SK-N-SH treated with all-trans-retinoic acid at 6 μM for 48 hours (cell line): ENCODE data around the gene CDK5.

Source experiments
- ATAC-seq: fragments of 200-7000 bp; cut with Tn5 transposase; 3 replicates; pipeline ENCODE4 v1.9.1; 2020; ENCODE audit warnings: mild to moderate bottlenecking, moderate library complexity
- ARNTL ChIP-seq: fragments of 450-650 bp; formaldehyde crosslinking; IDR thresholded peaks from 2 replicates; pipeline ENCODE4 v1.5.0; 2020; ENCODE audit warnings: low read depth, mild to moderate bottlenecking, moderate library complexity, borderline replicate concordance
- CREB5 ChIP-seq: fragments of 250-450 bp; sonication (Bioruptor Pico); IDR thresholded peaks from 2 replicates; pipeline ENCODE4 v1.5.1; 2020; ENCODE audit warnings: low read depth, mild to moderate bottlenecking, moderate library complexity
- CSDC2 ChIP-seq: fragments of 250-450 bp; sonication (Bioruptor Pico); IDR thresholded peaks from 2 replicates; pipeline ENCODE4 v1.5.0; 2020; ENCODE audit warnings: mild to moderate bottlenecking, moderate library complexity
- CSRNP3 ChIP-seq: fragments of 250-450 bp; sonication (Bioruptor Pico); IDR thresholded peaks from 2 replicates; pipeline ENCODE4 v1.5.1; 2021; ENCODE audit warnings: mild to moderate bottlenecking, moderate library complexity
- GLIS3 ChIP-seq: fragments of 250-450 bp; sonication (Bioruptor Pico); IDR thresholded peaks from 2 replicates; pipeline ENCODE4 v1.5.0; 2020; ENCODE audit warnings: mild to moderate bottlenecking, moderate library complexity
- ISL1 ChIP-seq: fragments of 250-450 bp; sonication (Bioruptor Pico); IDR thresholded peaks from 2 replicates; pipeline ENCODE4 v2.1.2; 2022; ENCODE audit warnings: mild to moderate bottlenecking, moderate library complexity
- OSR1 ChIP-seq: fragments of 250-450 bp; sonication (Bioruptor Pico); IDR thresholded peaks from 2 replicates; pipeline ENCODE4 v1.8.0; 2022; ENCODE audit warnings: moderate library complexity, mild to moderate bottlenecking, inconsistent platforms
- POU6F1 ChIP-seq: fragments of 250-450 bp; sonication (Bioruptor Pico); IDR thresholded peaks from 2 replicates; pipeline ENCODE4 v1.8.0; 2021; ENCODE audit warnings: low read depth, mild to moderate bottlenecking, moderate library complexity, borderline replicate concordance
- RARB ChIP-seq: fragments of 250-450 bp; sonication (Bioruptor Pico); IDR thresholded peaks from 2 replicates; pipeline ENCODE4 v1.8.0; 2021; ENCODE audit warnings: mild to moderate bottlenecking, moderate library complexity
- SNAI2 ChIP-seq: fragments of 250-450 bp; sonication (Bioruptor Pico); IDR thresholded peaks from 2 replicates; pipeline ENCODE4 v1.5.0; 2020; ENCODE audit warnings: mild to moderate bottlenecking, moderate library complexity
- TCF4 ChIP-seq: fragments of 250-450 bp; sonication (Bioruptor Pico); IDR thresholded peaks from 2 replicates; pipeline ENCODE4 v1.8.0; 2021; ENCODE audit warnings: mild to moderate bottlenecking, moderate library complexity, borderline replicate concordance
- ZC3H10 ChIP-seq: fragments of 250-450 bp; sonication (Bioruptor Pico); IDR thresholded peaks from 2 replicates; pipeline ENCODE4 v1.5.1; 2021; ENCODE audit warnings: mild to moderate bottlenecking, moderate library complexity
- ZFP3 ChIP-seq: fragments of 250-450 bp; sonication (Bioruptor Pico); IDR thresholded peaks from 2 replicates; pipeline ENCODE4 v1.5.0; 2020; ENCODE audit warnings: mild to moderate bottlenecking, moderate library complexity
- ZFP30 ChIP-seq: fragments of 450-650 bp; formaldehyde crosslinking; IDR thresholded peaks from 2 replicates; pipeline ENCODE4 v1.5.0; 2022; ENCODE audit warnings: mild to moderate bottlenecking, moderate library complexity
- ZNF565 ChIP-seq: fragments of 450-650 bp; formaldehyde crosslinking; conservative IDR thresholded peaks from 2 replicates; pipeline ENCODE4 v1.5.0; 2020; ENCODE audit warnings: low read depth, mild to moderate bottlenecking, moderate library complexity
- ZNF8 ChIP-seq: fragments of 450-650 bp; formaldehyde crosslinking; IDR thresholded peaks from 2 replicates; pipeline ENCODE4 v1.5.0; 2020; ENCODE audit warnings: mild to moderate bottlenecking, moderate library complexity
- TF ChIP-seq, protein P1 (sequence below): fragments of 250-450 bp; sonication (Bioruptor Pico); IDR thresholded peaks from 2 replicates; pipeline ENCODE4 v1.8.0; 2020; ENCODE audit warnings: mild to moderate bottlenecking, moderate library complexity, borderline replicate concordance

Gene CDK5

GRCh38 chr7:151075662-151075971 is 17.9 kb upstream of the CDK5 start (continued):
- TF ChIP-seq, protein P1, sequence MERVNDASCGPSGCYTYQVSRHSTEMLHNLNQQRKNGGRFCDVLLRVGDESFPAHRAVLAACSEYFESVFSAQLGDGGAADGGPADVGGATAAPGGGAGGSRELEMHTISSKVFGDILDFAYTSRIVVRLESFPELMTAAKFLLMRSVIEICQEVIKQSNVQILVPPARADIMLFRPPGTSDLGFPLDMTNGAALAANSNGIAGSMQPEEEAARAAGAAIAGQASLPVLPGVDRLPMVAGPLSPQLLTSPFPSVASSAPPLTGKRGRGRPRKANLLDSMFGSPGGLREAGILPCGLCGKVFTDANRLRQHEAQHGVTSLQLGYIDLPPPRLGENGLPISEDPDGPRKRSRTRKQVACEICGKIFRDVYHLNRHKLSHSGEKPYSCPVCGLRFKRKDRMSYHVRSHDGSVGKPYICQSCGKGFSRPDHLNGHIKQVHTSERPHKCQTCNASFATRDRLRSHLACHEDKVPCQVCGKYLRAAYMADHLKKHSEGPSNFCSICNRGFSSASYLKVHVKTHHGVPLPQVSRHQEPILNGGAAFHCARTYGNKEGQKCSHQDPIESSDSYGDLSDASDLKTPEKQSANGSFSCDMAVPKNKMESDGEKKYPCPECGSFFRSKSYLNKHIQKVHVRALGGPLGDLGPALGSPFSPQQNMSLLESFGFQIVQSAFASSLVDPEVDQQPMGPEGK (CRISPR knock-in tag): no peak
- TF ChIP-seq ZFP30 (CRISPR knock-in tag): no peak
- TF ChIP-seq ZFP3 (CRISPR knock-in tag): no peak
- TF ChIP-seq OSR1 (CRISPR knock-in tag): no peak
- TF ChIP-seq CSRNP3 (CRISPR knock-in tag): no peak
- no peak for TF ChIP-seq POU6F1 (CRISPR knock-in tag)
- TF ChIP-seq ZNF565 (CRISPR knock-in tag): no peak

- no peak for TF ChIP-seq ZFP3 (CRISPR knock-in tag)
- TF ChIP-seq ZC3H10 (CRISPR knock-in tag): no peak
- no peak for TF ChIP-seq SNAI2
- TF ChIP-seq POU6F1 (CRISPR knock-in tag): no peak
- no peak for TF ChIP-seq ZFP30 (CRISPR knock-in tag)
- TF ChIP-seq CSRNP3 (CRISPR knock-in tag): no peak
- no peak for TF ChIP-seq CREB5 (CRISPR knock-in tag)
- no peak for TF ChIP-seq ZNF8 (CRISPR knock-in tag)
- no peak for TF ChIP-seq CSDC2 (CRISPR knock-in tag)
- TF ChIP-seq RARB (CRISPR knock-in tag): no peak
- TF ChIP-seq OSR1 (CRISPR knock-in tag): no peak
- TF ChIP-seq GLIS3 (CRISPR knock-in tag): no peak
- TF ChIP-seq, protein P1 (CRISPR knock-in tag): no peak
- no peak for TF ChIP-seq ARNTL (CRISPR knock-in tag)
- no peak for TF ChIP-seq TCF4
- TF ChIP-seq ISL1 (CRISPR knock-in tag): no peak
- no peak for ATAC-seq
Measured at GRCh38 chr7:151074817-151075661, 17.3 kb upstream of the CDK5 start.
